Stomach (tissue), 9 donors: Measurements from ENCODE around the gene HSD11B1. TPM values are rescaled to one million over a fixed set of nuclear protein-coding genes. Genes with fewer than 3 reads are reported as not detected.

Experiments used
- DNase-seq, 2 donors: peaks; one replicate each; pipeline versions ENCODE4 v3.0.0 to v3.0.0-alpha.2; 2013 to 2019
- H3K27ac ChIP-seq, 5 donors: fragments of 200-600 bp in 4 of 5; sonication (generic) in 4 of 5; one replicate each; pipeline ENCODE4 v1.5.1; 2013 to 2019; ENCODE audit warnings: mild to moderate bottlenecking in 1 of 5, moderate library complexity in 1 of 5
- H3K27me3 ChIP-seq, 3 donors: fragments of 200-600 bp; sonication (generic); one replicate each; pipeline ENCODE4 v1.5.1; 2017 to 2019; ENCODE audit warnings: mixed run types in 1 of 3
- H3K36me3 ChIP-seq, 4 donors: fragments of 200-600 bp; sonication (generic); 1 replicate in 3 of 4; 2 replicates in 1 of 4; pipeline ENCODE4 v1.5.1; 2016 to 2019
- H3K4me1 ChIP-seq, 4 donors: fragments of 200-600 bp; sonication (generic); one replicate each; pipeline ENCODE4 v1.5.1; 2016 to 2019
- H3K4me3 ChIP-seq, 4 donors: fragments of 200-600 bp; sonication (generic) in 3 of 4; one replicate each; pipeline ENCODE4 v1.5.1; 2016 to 2019; ENCODE audit warnings: mild to moderate bottlenecking in 1 of 4
- H3K9me3 ChIP-seq, 4 donors: fragments of 200-600 bp; sonication (generic); one replicate each; pipeline ENCODE4 v1.5.1; 2016 to 2019
- EP300 ChIP-seq: sonication (generic); formaldehyde crosslinking; IDR thresholded peaks from one replicate; pipeline ENCODE4 v1.6.1; 2017; ENCODE audit warnings: antibody characterized with exemption
- POLR2A ChIP-seq, 4 donors: fragments of 450-650 bp; IDR thresholded peaks; one replicate each; pipeline ENCODE4 v1.6.1; 2016; ENCODE audit warnings: antibody characterized with exemption in 4 of 4, control low read depth in 2 of 4, mild to moderate bottlenecking in 1 of 4, moderate library complexity in 1 of 4
- POLR2AphosphoS5 ChIP-seq, 3 donors: sonication (generic); formaldehyde crosslinking; IDR thresholded peaks; one replicate each; pipeline ENCODE4 v1.6.1; 2016; ENCODE audit warnings: antibody characterized with exemption in 3 of 3
- WGBS, 5 donors: extraction: QIAGEN DNeasy Blood & Tissue Kit in 3 of 5; methylation state at CpG; one replicate each; pipeline versions ENCODE4 v1.1.5 to v1.1.7; 2013 to 2018; 5-methylcytosine and 5-hydroxymethylcytosine counted together
- intact Hi-C: fragments of 100-400 bp; cut with DNase I; formaldehyde crosslinking; loops from one replicate; pipeline ENCODE4 v1.15.1; 2023; ENCODE audit warnings: low total_unique reads
- polyA plus RNA-seq, 3 donors: library from polyadenylated mRNA; stranded (reverse); fragments of 200-250 nt; gene quantifications; one replicate each; pipeline ENCODE4 v1.2.3, GENCODE V29; 2013
- total RNA-seq, 5 donors: library from RNA; depleted of rRNA; stranded (reverse); fragments of >200 nt; gene quantifications; one replicate each; pipeline versions ENCODE4 v1.1.0 to v1.2.3, GENCODE V29; 2014 to 2016
- TF ChIP-seq, protein P1 (sequence below), 7 experiments: fragments of 450-650 bp in 4 of 7; fragments of 200-600 bp in 3 of 7; sonication (generic) in 3 of 7; IDR thresholded peaks; one replicate each; pipeline ENCODE4 v1.5.1; 2016 to 2019; ENCODE audit warnings: antibody characterized with exemption in 7 of 7, control low read depth in 2 of 7, mild to moderate bottlenecking in 1 of 7
- donor health status: healthy with polysubstance abuse.
- donor health status: Bipolar disorder and iron deficiency.
- donor health status: healthy.

Gene HSD11B1
- total and polyA plus RNA-seq, 8 donors, result 1.5 to 14.0 (median 2.6) TPM; not detected in 2

DNA sequence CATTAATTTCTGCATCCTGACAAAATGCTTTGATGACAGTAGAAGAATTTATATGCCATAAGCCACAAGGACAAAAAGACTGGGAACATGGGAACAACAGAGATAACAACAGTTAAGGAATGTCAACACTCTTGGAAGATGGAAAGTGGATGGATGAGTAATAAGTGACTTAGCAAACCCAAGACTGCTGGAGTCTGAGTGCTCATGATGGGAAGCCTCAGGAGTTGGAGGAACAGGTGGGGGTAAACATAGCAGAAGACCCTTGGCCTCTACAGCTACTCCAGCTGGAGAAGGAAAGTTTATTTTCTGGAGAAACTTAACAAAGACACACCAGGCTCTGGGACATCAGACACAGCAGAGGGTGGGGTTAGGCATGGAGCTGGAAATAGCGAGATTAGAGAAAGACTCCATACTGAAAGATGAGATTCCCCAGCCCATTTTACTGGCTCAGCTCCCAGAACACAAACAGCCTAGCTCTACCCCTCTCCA, 15.9 kb upstream of the HSD11B1 start:
- DNase-seq, result peak in 1 of 2 donors; percentile 77
- intact Hi-C loops, result no loop called here
- Histone ChIP-seq H3K27me3 (no peaks in the 10 kb centered on the region), H3K4me3 (no peak overlapping the region), H3K9me3 (no peaks in the 10 kb centered on the region), H3K27ac (peak overlapping the region in 2 of 5 donors; percentile 17 to 30), H3K4me1 (peaks cover 0 to 51% (median 3%) of the 10 kb centered on the region in 4 donors), H3K36me3 (no peaks in the 10 kb centered on the region)
- TF ChIP-seq POLR2A (IDR thresholded peaks at IDR 0.05), result no peak
- no peak for TF ChIP-seq POLR2AphosphoS5 (IDR thresholded peaks at IDR 0.05)
- TF ChIP-seq, protein P1, sequence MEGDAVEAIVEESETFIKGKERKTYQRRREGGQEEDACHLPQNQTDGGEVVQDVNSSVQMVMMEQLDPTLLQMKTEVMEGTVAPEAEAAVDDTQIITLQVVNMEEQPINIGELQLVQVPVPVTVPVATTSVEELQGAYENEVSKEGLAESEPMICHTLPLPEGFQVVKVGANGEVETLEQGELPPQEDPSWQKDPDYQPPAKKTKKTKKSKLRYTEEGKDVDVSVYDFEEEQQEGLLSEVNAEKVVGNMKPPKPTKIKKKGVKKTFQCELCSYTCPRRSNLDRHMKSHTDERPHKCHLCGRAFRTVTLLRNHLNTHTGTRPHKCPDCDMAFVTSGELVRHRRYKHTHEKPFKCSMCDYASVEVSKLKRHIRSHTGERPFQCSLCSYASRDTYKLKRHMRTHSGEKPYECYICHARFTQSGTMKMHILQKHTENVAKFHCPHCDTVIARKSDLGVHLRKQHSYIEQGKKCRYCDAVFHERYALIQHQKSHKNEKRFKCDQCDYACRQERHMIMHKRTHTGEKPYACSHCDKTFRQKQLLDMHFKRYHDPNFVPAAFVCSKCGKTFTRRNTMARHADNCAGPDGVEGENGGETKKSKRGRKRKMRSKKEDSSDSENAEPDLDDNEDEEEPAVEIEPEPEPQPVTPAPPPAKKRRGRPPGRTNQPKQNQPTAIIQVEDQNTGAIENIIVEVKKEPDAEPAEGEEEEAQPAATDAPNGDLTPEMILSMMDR (IDR thresholded peaks at IDR 0.05), result no peak
- no peak for TF ChIP-seq EP300
- 42 to 59% (median 50%) methylated on average over 1 of the region's 1 CpG for WGBS, 5 donors

DNA sequence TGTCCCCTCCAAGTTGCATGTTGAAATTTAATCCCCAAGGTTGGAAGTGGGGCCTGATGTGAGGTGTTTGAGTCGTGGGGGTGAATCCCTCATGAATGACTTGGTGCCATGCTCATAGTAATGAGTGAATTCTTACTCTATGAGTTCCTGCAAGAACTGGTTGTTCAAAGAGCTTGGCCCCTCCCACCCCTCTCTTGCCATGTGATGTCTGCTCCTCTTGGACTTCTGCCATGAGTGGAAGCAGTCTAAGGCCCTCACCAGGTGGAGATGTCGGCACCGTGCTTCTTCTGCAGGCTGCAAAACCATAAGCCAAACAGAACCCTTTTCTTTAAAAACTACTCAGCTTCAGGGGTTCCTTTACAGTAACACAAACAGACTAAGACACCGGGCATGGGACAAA, 15.2 kb upstream of the HSD11B1 start:
- peaks cover 0 to 51% (median 3%) of the 10 kb centered on the region in 4 donors for H3K4me1 ChIP-seq
- intact Hi-C loops, result no loop called here
- WGBS, 5 donors, result 53 to 67% (median 60%) methylated on average over 4 of the region's 4 CpGs
- no peaks in the 10 kb centered on the region for H3K27me3 ChIP-seq
- DNase-seq, result peak; percentile 40 to 44
- H3K4me3 ChIP-seq, result no peak overlapping the region
- TF ChIP-seq, protein P1 (IDR thresholded peaks at IDR 0.05), result no peak
- TF ChIP-seq POLR2A (IDR thresholded peaks at IDR 0.05), result no peak
- no peak for TF ChIP-seq POLR2AphosphoS5 (IDR thresholded peaks at IDR 0.05)
- no peak for TF ChIP-seq EP300
- no peak overlapping the region for H3K27ac ChIP-seq
- no peaks in the 10 kb centered on the region for H3K9me3 ChIP-seq
- H3K36me3 ChIP-seq, result no peaks in the 10 kb centered on the region

DNA sequence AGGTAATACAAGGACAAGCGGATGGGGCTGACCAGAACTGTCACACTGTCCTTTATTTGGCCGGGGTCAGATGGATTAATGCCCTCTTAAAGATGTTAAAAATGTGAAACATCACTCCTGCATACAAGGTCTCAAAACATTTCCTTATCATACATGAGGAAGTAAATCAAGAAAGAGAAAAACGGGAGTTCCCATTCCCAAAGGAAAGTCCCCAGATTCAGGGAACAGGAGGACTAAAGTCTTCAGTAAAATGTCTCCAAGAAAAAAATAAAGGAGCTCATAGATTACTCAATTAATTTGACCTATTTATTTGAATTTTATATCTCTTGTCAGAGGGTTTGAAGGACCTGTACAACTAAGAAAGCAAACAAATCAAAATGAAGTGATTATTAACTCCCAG, 13.4 kb upstream of the HSD11B1 start:
- peak overlapping the region in 2 of 5 donors; percentile 18 to 19 for H3K27ac ChIP-seq
- H3K4me3 ChIP-seq, result no peak overlapping the region
- H3K27me3 ChIP-seq, result no peaks in the 10 kb centered on the region
- WGBS, 5 donors, result 50 to 60% (median 55%) methylated on average over 3 of the region's 3 CpGs
- peaks cover 0 to 44% (median 3%) of the 10 kb centered on the region in 4 donors for H3K4me1 ChIP-seq
- no peak for TF ChIP-seq EP300
- TF ChIP-seq POLR2A (IDR thresholded peaks at IDR 0.05), result no peak
- TF ChIP-seq, protein P1 (IDR thresholded peaks at IDR 0.05), result no peak
- no peak for TF ChIP-seq POLR2AphosphoS5 (IDR thresholded peaks at IDR 0.05)
- H3K9me3 ChIP-seq, result no peaks in the 10 kb centered on the region
- intact Hi-C loops, result loop anchor here (5.0 kb wide), 1 partner anchor 114 kb away; no protein-coding TSS in a partner anchor
- DNase-seq, result no peak
- no peaks in the 10 kb centered on the region for H3K36me3 ChIP-seq

DNA sequence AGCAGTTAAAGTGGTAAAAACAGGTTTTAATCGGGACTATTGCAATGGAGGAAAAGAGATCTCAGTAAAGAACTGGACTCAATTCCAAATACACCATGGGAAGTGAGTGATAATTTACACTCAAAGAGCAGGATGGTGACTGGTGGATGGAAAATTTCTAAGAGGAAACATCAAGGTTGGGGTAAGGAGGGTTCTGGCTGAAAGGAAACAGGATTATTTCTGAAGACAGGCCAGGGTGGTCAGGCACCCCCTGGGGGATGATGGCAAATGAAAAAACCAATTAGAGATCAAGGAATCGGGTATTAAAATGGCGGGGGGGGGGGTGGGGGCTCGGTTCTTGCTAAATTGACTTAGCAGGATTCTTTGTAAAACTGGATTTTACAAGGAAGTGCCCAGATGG, 12.3 kb upstream of the HSD11B1 start:
- no peaks in the 10 kb centered on the region for H3K9me3 ChIP-seq
- DNase-seq, result no peak
- TF ChIP-seq, protein P1 (IDR thresholded peaks at IDR 0.05), result no peak
- TF ChIP-seq EP300, result no peak
- TF ChIP-seq POLR2A (IDR thresholded peaks at IDR 0.05), result no peak
- TF ChIP-seq POLR2AphosphoS5 (IDR thresholded peaks at IDR 0.05), result no peak
- no peaks in the 10 kb centered on the region for H3K27me3 ChIP-seq
- intact Hi-C loops, result loop anchor here (5.0 kb wide), 1 partner anchor 115 kb away; no protein-coding TSS in a partner anchor
- H3K4me1 ChIP-seq, result peaks cover 0 to 43% (median 3%) of the 10 kb centered on the region in 4 donors
- no peaks in the 10 kb centered on the region for H3K36me3 ChIP-seq
- H3K27ac ChIP-seq, result peak overlapping the region in 2 of 5 donors; percentile 6 to 35
- no peak overlapping the region for H3K4me3 ChIP-seq
- WGBS, 5 donors, result 43 to 60% (median 53%) methylated on average over 4 of the region's 4 CpGs
